Measurements from ENCODE around the gene ALOX12. TPM values are rescaled to one million over a fixed set of nuclear protein-coding genes. Genes with fewer than 3 reads are reported as not detected.
"Not testable (repeated sequence)": the region's sequence is repeated elsewhere in the genome, so short reads cannot be mapped to it uniquely, and the experiment has no call there.

Gene ALOX12
- total RNA-seq, 2 experiments from 2014 or later = not detected

DNA sequence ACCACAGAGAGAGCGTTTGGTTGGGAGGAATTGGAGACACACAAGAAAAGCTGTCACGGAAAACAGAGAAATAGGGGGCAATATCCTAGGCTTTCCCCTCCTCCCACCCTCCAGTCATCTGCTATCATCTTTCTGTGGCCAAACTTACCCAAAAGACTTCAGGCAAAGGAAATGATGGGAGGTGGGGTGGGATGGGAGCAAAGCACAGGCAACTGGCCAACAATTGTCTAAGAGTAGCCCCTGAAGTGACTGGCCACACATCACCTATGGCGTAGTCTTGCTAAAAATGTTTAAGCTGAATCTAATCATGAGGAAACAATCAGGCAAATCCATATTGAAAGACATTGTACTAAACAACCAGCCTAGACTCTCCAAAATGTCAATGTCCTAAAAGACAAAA lies 46.9 kb upstream of the ALOX12 start:
- Histone ChIP-seq H3K36me3 (ENCODE audit: insufficient read depth, low read length) (no peaks in the 10 kb centered on the region), H3K27ac (ENCODE audit: low read depth in 1 of 2, low read length in 2 of 2) (no peak overlapping the region), H3K27me3 (ENCODE audit: control insufficient read depth in 1 of 2, insufficient read depth in 2 of 2, low read length in 2 of 2) (no peaks in the 10 kb centered on the region), H3K9me3 (ENCODE audit: control insufficient read depth in 1 of 2, insufficient read depth in 1 of 2, low read length in 2 of 2) (no peaks in the 10 kb centered on the region), H3K4me3 (ENCODE audit: low read length) (no peak overlapping the region), H3K4me1 (ENCODE audit: insufficient read depth, low read length) (peaks cover 3% of the 10 kb centered on the region)
- no peaks in the 10 kb centered on the region for H3K36me3 Mint-ChIP-seq (ENCODE audit: low read depth)
- ChIA-PET POLR2A (no interaction called here), CTCF (no interaction called here)
- DNase-seq = no peak
- intact Hi-C loops (cut with DNase I, micrococcal nuclease) = no loop called here
- H3K4me3 Mint-ChIP-seq = no peak overlapping the region
- TF ChIP-seq, protein P1, sequence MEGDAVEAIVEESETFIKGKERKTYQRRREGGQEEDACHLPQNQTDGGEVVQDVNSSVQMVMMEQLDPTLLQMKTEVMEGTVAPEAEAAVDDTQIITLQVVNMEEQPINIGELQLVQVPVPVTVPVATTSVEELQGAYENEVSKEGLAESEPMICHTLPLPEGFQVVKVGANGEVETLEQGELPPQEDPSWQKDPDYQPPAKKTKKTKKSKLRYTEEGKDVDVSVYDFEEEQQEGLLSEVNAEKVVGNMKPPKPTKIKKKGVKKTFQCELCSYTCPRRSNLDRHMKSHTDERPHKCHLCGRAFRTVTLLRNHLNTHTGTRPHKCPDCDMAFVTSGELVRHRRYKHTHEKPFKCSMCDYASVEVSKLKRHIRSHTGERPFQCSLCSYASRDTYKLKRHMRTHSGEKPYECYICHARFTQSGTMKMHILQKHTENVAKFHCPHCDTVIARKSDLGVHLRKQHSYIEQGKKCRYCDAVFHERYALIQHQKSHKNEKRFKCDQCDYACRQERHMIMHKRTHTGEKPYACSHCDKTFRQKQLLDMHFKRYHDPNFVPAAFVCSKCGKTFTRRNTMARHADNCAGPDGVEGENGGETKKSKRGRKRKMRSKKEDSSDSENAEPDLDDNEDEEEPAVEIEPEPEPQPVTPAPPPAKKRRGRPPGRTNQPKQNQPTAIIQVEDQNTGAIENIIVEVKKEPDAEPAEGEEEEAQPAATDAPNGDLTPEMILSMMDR (IDR thresholded peaks at IDR 0.05) = no peak
- ATAC-seq (ENCODE audit: poor library complexity) = no peak
- H3K27ac Mint-ChIP-seq = no peak overlapping the region
- no peaks in the 10 kb centered on the region for H3K9me3 Mint-ChIP-seq
- H3K27me3 Mint-ChIP-seq = no peaks in the 10 kb centered on the region
- peaks cover 5% of the 10 kb centered on the region for H3K4me1 Mint-ChIP-seq (ENCODE audit: low read depth)

DNA sequence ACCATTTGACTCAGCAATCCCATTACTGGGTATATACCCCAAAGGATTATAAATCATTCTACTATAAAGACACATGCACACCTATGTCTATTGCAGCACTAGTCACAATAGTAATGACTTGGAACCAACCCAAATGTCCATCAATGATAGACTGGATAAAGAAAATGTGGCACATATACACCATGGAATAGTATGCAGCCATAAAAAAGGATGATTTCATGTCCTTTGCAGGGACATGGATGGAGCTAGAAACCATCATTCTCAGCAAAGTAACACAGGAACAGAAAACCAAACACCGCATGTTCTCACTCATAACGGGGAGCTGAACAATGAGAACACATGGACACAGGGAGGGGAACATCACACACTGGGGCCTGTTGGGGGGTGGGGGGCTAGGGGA lies 44.9 kb upstream of the ALOX12 start:
- not testable (repeated sequence) for H3K27me3 Mint-ChIP-seq; ATAC-seq (ENCODE audit: poor library complexity); DNase-seq

DNA sequence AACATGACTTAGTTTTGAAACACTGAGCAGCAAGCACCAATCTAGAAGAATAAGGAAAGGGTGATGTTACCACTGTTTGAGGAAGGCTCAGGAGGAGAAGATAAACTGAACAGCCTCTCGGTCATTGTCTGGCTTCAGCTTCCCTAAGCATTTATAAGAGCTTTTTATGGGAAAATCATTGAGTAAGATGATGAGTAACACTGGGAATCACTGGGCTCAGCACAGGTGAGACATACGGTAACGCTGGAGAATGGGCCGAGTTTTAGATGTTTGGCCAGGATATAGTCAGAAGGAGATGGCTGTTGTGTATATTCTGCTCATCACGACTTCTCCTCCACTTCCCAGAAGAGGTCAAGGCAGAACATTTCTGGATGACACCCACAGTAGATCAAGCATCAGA lies 42.2 kb upstream of the ALOX12 start:
- H3K27ac ChIP-seq (ENCODE audit: low read depth in 1 of 2, low read length in 2 of 2) = no peak overlapping the region

More for the DNA sequence above, 44.9 kb upstream of the ALOX12 start:
- H3K27ac ChIP-seq (ENCODE audit: low read depth in 1 of 2, low read length in 2 of 2); intact Hi-C loops (cut with DNase I, micrococcal nuclease); H3K27me3 ChIP-seq (ENCODE audit: control insufficient read depth in 1 of 2, insufficient read depth in 2 of 2, low read length in 2 of 2); H3K27ac Mint-ChIP-seq; H3K36me3 ChIP-seq (ENCODE audit: insufficient read depth, low read length); POLR2A ChIA-PET; H3K36me3 Mint-ChIP-seq (ENCODE audit: low read depth); H3K4me3 ChIP-seq (ENCODE audit: low read length); H3K4me1 ChIP-seq (ENCODE audit: insufficient read depth, low read length); H3K4me1 Mint-ChIP-seq (ENCODE audit: low read depth); CTCF ChIA-PET; H3K9me3 Mint-ChIP-seq; H3K4me3 Mint-ChIP-seq; H3K9me3 ChIP-seq (ENCODE audit: control insufficient read depth in 1 of 2, insufficient read depth in 1 of 2, low read length in 2 of 2): not testable (repeated sequence)

DNA sequence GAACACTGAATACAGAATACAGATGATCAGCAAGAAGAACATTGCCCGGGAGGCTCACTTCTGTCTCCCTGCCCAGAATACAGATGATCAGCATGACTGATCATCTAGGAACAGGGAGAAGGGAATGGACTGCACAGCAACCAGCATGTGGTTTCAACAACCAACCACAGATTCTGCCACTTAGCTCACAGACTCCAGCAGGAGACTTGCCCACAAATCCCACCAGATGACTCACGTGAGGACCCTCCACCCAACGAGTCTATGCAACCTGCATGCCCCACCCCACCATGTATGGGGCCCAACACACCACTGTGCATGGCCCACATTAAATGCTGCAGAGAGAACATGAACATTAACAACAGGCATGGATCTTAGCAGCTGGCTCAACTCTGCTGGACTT lies 36.1 kb upstream of the ALOX12 start:
- Mint-ChIP-seq H3K36me3 (ENCODE audit: low read depth) (peaks cover 6% of the 10 kb centered on the region), H3K27me3 (no peaks in the 10 kb centered on the region), H3K27ac (no peak overlapping the region), H3K4me1 (ENCODE audit: low read depth) (no peaks in the 10 kb centered on the region), H3K4me3 (no peak overlapping the region), H3K9me3 (no peaks in the 10 kb centered on the region)
- Histone ChIP-seq H3K9me3 (ENCODE audit: control insufficient read depth in 1 of 2, insufficient read depth in 1 of 2, low read length in 2 of 2) (no peaks in the 10 kb centered on the region), H3K4me3 (ENCODE audit: low read length) (no peak overlapping the region), H3K4me1 (ENCODE audit: insufficient read depth, low read length) (no peaks in the 10 kb centered on the region), H3K27me3 (ENCODE audit: control insufficient read depth in 1 of 2, insufficient read depth in 2 of 2, low read length in 2 of 2) (no peaks in the 10 kb centered on the region), H3K36me3 (ENCODE audit: insufficient read depth, low read length) (no peaks in the 10 kb centered on the region), H3K27ac (ENCODE audit: low read depth in 1 of 2, low read length in 2 of 2) (no peak overlapping the region)
- ChIA-PET CTCF (no interaction called here), POLR2A (no interaction called here)
- TF ChIP-seq, protein P1 (IDR thresholded peaks at IDR 0.05) = no peak
- intact Hi-C loops (cut with DNase I, micrococcal nuclease) = no loop called here
- ATAC-seq (ENCODE audit: poor library complexity) = no peak
- no peak for DNase-seq

More for the DNA sequence above, 42.2 kb upstream of the ALOX12 start:
- CTCF ChIA-PET = no interaction called here
- Histone ChIP-seq H3K4me1 (ENCODE audit: insufficient read depth, low read length) (peaks cover 1% of the 10 kb centered on the region), H3K9me3 (ENCODE audit: control insufficient read depth in 1 of 2, insufficient read depth in 1 of 2, low read length in 2 of 2) (no peaks in the 10 kb centered on the region), H3K27me3 (ENCODE audit: control insufficient read depth in 1 of 2, insufficient read depth in 2 of 2, low read length in 2 of 2) (no peaks in the 10 kb centered on the region), H3K4me3 (ENCODE audit: low read length) (no peak overlapping the region), H3K36me3 (ENCODE audit: insufficient read depth, low read length) (no peaks in the 10 kb centered on the region)
- TF ChIP-seq, protein P1 (IDR thresholded peaks at IDR 0.05) = no peak
- Mint-ChIP-seq H3K4me1 (ENCODE audit: low read depth) (peaks cover under 1% of the 10 kb centered on the region), H3K36me3 (ENCODE audit: low read depth) (peaks cover 1% of the 10 kb centered on the region), H3K9me3 (no peaks in the 10 kb centered on the region), H3K27ac (no peak overlapping the region), H3K27me3 (no peaks in the 10 kb centered on the region), H3K4me3 (no peak overlapping the region)
- no peak for DNase-seq
- intact Hi-C loops (cut with DNase I, micrococcal nuclease) = no loop called here
- no peak for ATAC-seq (ENCODE audit: poor library complexity)
- POLR2A ChIA-PET = no interaction called here
